HepG2 (cell line): ENCODE results near the gene BOLL. TPM values are rescaled to one million over a fixed set of nuclear protein-coding genes. Genes with fewer than 3 reads are reported as not detected.

Source experiments
- DR1 ChIP-seq: sonication (generic); formaldehyde crosslinking; IDR thresholded peaks from 2 replicates; pipeline ENCODE4 v1.8.0; 2021; ENCODE audit warnings: mild to moderate bottlenecking, missing genetic modification reagents, inconsistent platforms
- EHMT2 ChIP-seq: fragments of 200-600 bp; sonication (generic); IDR thresholded peaks from 2 replicates; pipeline ENCODE4 v1.7.0; 2017; ENCODE audit warnings: antibody characterized with exemption, low read depth, low read length, borderline replicate concordance
- ETV5 ChIP-seq: IDR thresholded peaks from 2 replicates; pipeline ENCODE4 v1.6.1; 2018; ENCODE audit warnings: missing biosample characterization, missing genetic modification reagents, inconsistent platforms, borderline replicate concordance
- HNRNPH1 ChIP-seq: fragments of 200-400 bp; formaldehyde crosslinking; optimal IDR thresholded peaks from 2 replicates; pipeline ENCODE3; 2017; ENCODE audit warnings: mild to moderate bottlenecking, low read depth, low read length
- KDM4B ChIP-seq: sonication (generic); formaldehyde crosslinking; IDR thresholded peaks from 2 replicates; pipeline ENCODE4 v1.4.0; 2020; ENCODE audit warnings: missing genetic modification reagents
- KLF11 ChIP-seq: IDR thresholded peaks from 2 replicates; pipeline ENCODE4 v1.6.1; 2016; ENCODE audit warnings: missing compliant biosample characterization
- MIXL1 ChIP-seq: IDR thresholded peaks from 2 replicates; pipeline ENCODE4 v1.6.1; 2016
- NFAT5 ChIP-seq: sonication (generic); formaldehyde crosslinking; IDR thresholded peaks from 2 replicates; pipeline ENCODE4 v1.4.0; 2020; ENCODE audit warnings: missing genetic modification reagents
- SOX13 ChIP-seq, 3 experiments: fragments of 450-650 bp in 1 of 3; sonication (generic) in 1 of 3; formaldehyde crosslinking in 1 of 3; IDR thresholded peaks in 2 of 3; conservative IDR thresholded peaks in 1 of 3; 2 replicates each; pipeline versions ENCODE4 v1.5.0 to v1.6.1; 2016 to 2020; ENCODE audit warnings: antibody characterized with exemption in 1 of 3, mild to moderate bottlenecking in 1 of 3, missing compliant biosample characterization in 1 of 3, missing genetic modification reagents in 1 of 3, moderate library complexity in 1 of 3
- THYN1 ChIP-seq: sonication (generic); formaldehyde crosslinking; IDR thresholded peaks from 2 replicates; pipeline ENCODE4 v1.8.1; 2023; ENCODE audit warnings: low read depth, mild to moderate bottlenecking, moderate library complexity, missing genetic modification reagents, borderline replicate concordance
- ZFP36L2 ChIP-seq: sonication (generic); formaldehyde crosslinking; IDR thresholded peaks from 2 replicates; pipeline ENCODE4 v1.4.0; 2020; ENCODE audit warnings: missing genetic modification reagents
- ZNF318 ChIP-seq: sonication (generic); formaldehyde crosslinking; IDR thresholded peaks from 2 replicates; pipeline ENCODE4 v1.4.0; 2020; ENCODE audit warnings: mild to moderate bottlenecking, missing genetic modification reagents
- ZNF562 ChIP-seq: sonication (generic); formaldehyde crosslinking; IDR thresholded peaks from 2 replicates; pipeline ENCODE4 v1.8.0; 2022; ENCODE audit warnings: missing genetic modification reagents, borderline replicate concordance
- polyA plus RNA-seq, 8 experiments: library from polyadenylated mRNA; depleted of rRNA in 3 of 8; stranded (reverse) in 7 of 8; unstranded in 1 of 8; fragments of >200 nt; fragmentation: Illumina TruSeq in 4 of 8; extraction: Trizol in 4 of 8; gene quantifications; 2 replicates each; pipeline versions ENCODE4 v1.2.1 to v1.2.3, GENCODE V29; 2011 to 2016; ENCODE audit warnings: low read depth in 4 of 8, missing spikeins in 1 of 8, mixed read lengths in 1 of 8; ENCODE audit not compliant: insufficient read depth in 1 of 8
- total RNA-seq, 5 experiments: library from RNA; depleted of rRNA; stranded (reverse); fragments of >200 nt; fragmentation: Illumina TruSeq; extraction: Trizol; gene quantifications; 2 replicates each; pipeline ENCODE4 v1.2.3, GENCODE V29; 2016; ENCODE audit warnings: low read depth in 1 of 5

The BOLL gene
- total and polyA plus RNA-seq, 2 of the 13 experiments (the other 11 are each of a cell fraction or from before 2014, with no cell fraction given): not detected

- TF ChIP-seq ZNF318 (CRISPR knock-in tag) (no peak), KLF11 (CRISPR knock-in tag) (0 out of 2 replicates have a peak, but pooled peaks have one; percentile 74), NFAT5 (0 out of 2 replicates have a peak, but pooled peaks have one; percentile 8), MIXL1 (CRISPR knock-in tag) (no peak), THYN1 (no peak), SOX13 (IDR thresholded peaks at IDR 0.05) (no peak; the same call in 1 of the 2 replicates), SOX13 (CRISPR knock-in tag; conservative IDR thresholded peaks at IDR 0.05 in 1 of 2, IDR thresholded peaks at IDR 0.05 in 1 of 2) (peak in 1 of 2 experiments; percentile 45; a peak in 1 of 4 replicates), ETV5 (CRISPR knock-in tag) (no peak; the same call in none of the 2 replicates), KDM4B (CRISPR knock-in tag) (peak; percentile 23; the same call in 1 of the 2 replicates), DR1 (CRISPR knock-in tag) (peak; percentile 69; the same call in 1 of the 2 replicates), ZFP36L2 (peak; percentile 59; the same call in 1 of the 2 replicates), ZNF562 (no peak; the same call in 1 of the 2 replicates), EHMT2 (no peak), HNRNPH1 (no peak)
Measured at GRCh38 chr2:197705121-197705911, 79.8 kb downstream of the BOLL start, which contains the start of gene MARS2 (continued).
